Skeletal muscle tissue (tissue), 4 donors: ENCODE results near the gene NAE1. TPM values are rescaled to one million over a fixed set of nuclear protein-coding genes. Genes with fewer than 3 reads are reported as not detected.

ENCODE experiments used
- H3K27ac ChIP-seq: one replicate; pipeline ENCODE4 v1.7.0; 2013; ENCODE audit warnings: mild to moderate bottlenecking, low read depth, low read length, inconsistent platforms
- H3K27me3 ChIP-seq, 3 donors: one replicate each; pipeline ENCODE4 v1.7.0; 2013; ENCODE audit warnings: low read length in 3 of 3; ENCODE audit not compliant: control insufficient read depth in 3 of 3, insufficient read depth in 3 of 3
- H3K36me3 ChIP-seq, 3 donors: one replicate each; pipeline ENCODE4 v1.7.0; 2013; ENCODE audit warnings: low read length in 3 of 3; ENCODE audit not compliant: control insufficient read depth in 3 of 3, insufficient read depth in 3 of 3
- H3K4me1 ChIP-seq, 3 donors: one replicate each; pipeline ENCODE4 v1.7.0; 2013; ENCODE audit warnings: low read length in 3 of 3, mild to moderate bottlenecking in 3 of 3; ENCODE audit not compliant: control insufficient read depth in 3 of 3, insufficient read depth in 3 of 3
- H3K4me3 ChIP-seq, 3 donors: one replicate each; pipeline ENCODE4 v1.7.0; 2013; ENCODE audit warnings: low read length in 3 of 3
- H3K9ac ChIP-seq, 3 donors: one replicate each; pipeline ENCODE4 v1.7.0; 2013; ENCODE audit warnings: low read length in 3 of 3, mild to moderate bottlenecking in 3 of 3, moderate library complexity in 2 of 3, low read depth in 1 of 3
- H3K9me3 ChIP-seq, 3 donors: one replicate each; pipeline ENCODE4 v1.7.0; 2013; ENCODE audit warnings: low read length in 3 of 3; ENCODE audit not compliant: control insufficient read depth in 3 of 3
- total RNA-seq: library from RNA; depleted of rRNA; stranded (reverse); fragments of >200 nt; gene quantifications from one replicate; pipeline ENCODE4 v1.2.3, GENCODE V29; 2014
- donor health status: Osteomylitis.

Gene NAE1
- total RNA-seq, 1 donor from 2014 or later: 32.9 TPM

GRCh38 chr16:66850115-66850815 is 19.5 kb upstream of the NAE1 start:
- no peaks in the 10 kb centered on the region for H3K36me3 ChIP-seq
- H3K27me3 ChIP-seq: peaks cover 8 to 16% (median 15%) of the 10 kb centered on the region in 3 donors
- H3K9me3 ChIP-seq: no peaks in the 10 kb centered on the region
- peaks cover 3 to 9% (median 6%) of the 10 kb centered on the region in 3 donors for H3K4me1 ChIP-seq
- no peak overlapping the region for H3K9ac ChIP-seq
- H3K4me3 ChIP-seq: no peak overlapping the region
- H3K27ac ChIP-seq: no peak overlapping the region

- no peak overlapping the region for H3K9ac ChIP-seq
- no peak overlapping the region for H3K27ac ChIP-seq
- H3K9me3 ChIP-seq: no peaks in the 10 kb centered on the region
- no peaks in the 10 kb centered on the region for H3K36me3 ChIP-seq
- peaks cover 13 to 22% (median 22%) of the 10 kb centered on the region in 3 donors for H3K27me3 ChIP-seq
- H3K4me1 ChIP-seq: peaks cover 7 to 15% (median 11%) of the 10 kb centered on the region in 3 donors
- H3K4me3 ChIP-seq: no peak overlapping the region
Observed at GRCh38 chr16:66849549-66849948, 18.8 kb upstream of the NAE1 start.

GRCh38 chr16:66849021-66849420 is 18.2 kb upstream of the NAE1 start:
- Histone ChIP-seq H3K9ac (no peak overlapping the region), H3K27me3 (peaks cover 18 to 26% (median 26%) of the 10 kb centered on the region in 3 donors), H3K9me3 (no peaks in the 10 kb centered on the region), H3K4me3 (no peak overlapping the region), H3K27ac (no peak overlapping the region), H3K36me3 (no peaks in the 10 kb centered on the region), H3K4me1 (peaks cover 9 to 18% (median 14%) of the 10 kb centered on the region in 3 donors)

DNA sequence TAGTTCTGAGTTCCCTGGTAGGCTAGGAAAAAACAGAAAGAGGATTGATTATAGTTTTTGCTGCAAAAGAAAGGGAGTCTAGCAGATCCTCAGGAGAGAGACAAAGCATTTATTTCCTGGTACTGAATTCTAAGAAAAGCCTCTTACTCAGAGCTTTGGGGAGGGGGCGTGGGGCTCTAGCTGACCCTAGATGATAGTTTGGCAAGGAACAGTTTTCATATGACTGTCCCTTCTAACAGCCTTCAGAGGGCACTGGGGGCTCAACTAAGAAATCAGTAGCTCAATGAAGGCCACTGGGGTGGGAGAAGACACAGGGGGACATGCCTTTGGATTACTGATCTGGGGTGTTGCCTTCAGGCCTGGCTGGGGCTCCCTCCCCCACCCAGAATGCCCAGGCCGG is 17.4 kb upstream of the NAE1 start:
- H3K9me3 ChIP-seq: no peaks in the 10 kb centered on the region
- H3K9ac ChIP-seq: no peak overlapping the region
- peaks cover 9 to 20% (median 14%) of the 10 kb centered on the region in 3 donors for H3K4me1 ChIP-seq
- H3K27ac ChIP-seq: no peak overlapping the region
- H3K4me3 ChIP-seq: no peak overlapping the region
- peaks cover 21 to 33% (median 31%) of the 10 kb centered on the region in 3 donors for H3K27me3 ChIP-seq
- H3K36me3 ChIP-seq: no peaks in the 10 kb centered on the region

DNA sequence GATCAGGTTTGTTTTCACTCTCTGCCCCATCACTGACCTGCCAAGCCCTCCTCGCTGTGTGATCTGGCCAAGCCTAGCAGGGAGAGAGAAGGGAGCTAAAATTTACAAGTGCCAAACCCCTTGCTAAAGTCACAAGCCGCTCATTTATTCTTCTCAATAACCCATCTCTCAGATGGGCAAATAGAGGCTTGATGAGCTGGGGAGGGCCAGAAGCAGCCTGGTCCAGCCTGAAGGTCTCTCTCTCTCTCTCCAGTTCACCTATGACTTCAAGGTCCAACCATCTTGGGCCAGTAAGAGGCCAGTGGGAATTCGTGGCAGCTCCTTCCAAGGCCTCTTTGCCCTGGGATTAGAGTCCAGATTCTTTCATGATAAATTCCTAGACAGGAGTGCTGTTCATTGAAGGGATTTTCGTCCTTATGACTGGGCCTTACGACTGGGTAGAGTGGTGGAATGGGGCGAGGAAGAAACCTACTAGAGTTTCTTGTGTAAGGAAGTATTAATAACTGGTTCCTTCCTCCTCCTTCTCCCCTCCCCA is 16.8 kb upstream of the NAE1 start:
- Histone ChIP-seq H3K27ac (no peak overlapping the region), H3K27me3 (peaks cover 21 to 36% (median 31%) of the 10 kb centered on the region in 3 donors), H3K9ac (no peak overlapping the region)

GRCh38 chr16:66846831-66847230 is 16.1 kb upstream of the NAE1 start:
- no peak overlapping the region for H3K27ac ChIP-seq
- no peak overlapping the region for H3K9ac ChIP-seq
- peaks cover 21 to 36% (median 31%) of the 10 kb centered on the region in 3 donors for H3K27me3 ChIP-seq
- H3K36me3 ChIP-seq: no peaks in the 10 kb centered on the region
- H3K4me3 ChIP-seq: no peak overlapping the region
- peaks cover 9 to 20% (median 14%) of the 10 kb centered on the region in 3 donors for H3K4me1 ChIP-seq
- H3K9me3 ChIP-seq: no peaks in the 10 kb centered on the region

More for the DNA sequence above, 16.8 kb upstream of the NAE1 start:
- Histone ChIP-seq H3K36me3 (no peaks in the 10 kb centered on the region), H3K9me3 (no peaks in the 10 kb centered on the region), H3K4me1 (peaks cover 9 to 20% (median 14%) of the 10 kb centered on the region in 3 donors), H3K4me3 (no peak overlapping the region)

- Histone ChIP-seq H3K36me3 (no peaks in the 10 kb centered on the region), H3K9me3 (no peaks in the 10 kb centered on the region), H3K27ac (no peak overlapping the region), H3K27me3 (peaks cover 21 to 36% (median 31%) of the 10 kb centered on the region in 3 donors), H3K9ac (no peak overlapping the region), H3K4me3 (no peak overlapping the region), H3K4me1 (peaks cover 9 to 20% (median 14%) of the 10 kb centered on the region in 3 donors)
Observed at GRCh38 chr16:66846266-66846665, 15.5 kb upstream of the NAE1 start.

DNA sequence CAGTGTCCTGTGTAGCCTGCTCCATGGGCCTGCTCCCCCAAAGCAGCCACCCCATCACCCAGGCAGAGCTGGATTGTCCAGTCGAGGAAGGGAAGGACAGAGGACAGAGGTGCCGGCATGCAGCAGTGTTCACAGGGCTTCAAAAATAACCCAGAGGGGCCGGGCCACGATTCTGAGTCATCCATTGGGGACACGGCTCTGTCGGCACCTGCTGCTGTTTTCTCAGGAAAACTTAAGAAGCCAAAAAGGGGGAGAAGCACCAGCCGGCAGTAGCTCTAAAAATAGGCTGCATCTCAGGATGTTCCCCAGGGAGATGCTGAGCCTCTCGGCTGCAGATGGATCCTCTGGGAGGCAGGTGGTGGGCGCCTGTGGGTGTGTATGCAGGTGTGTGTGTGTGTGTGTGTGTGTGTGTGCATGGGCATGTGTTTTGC is 15.0 kb upstream of the NAE1 start:
- peaks cover 21 to 36% (median 31%) of the 10 kb centered on the region in 3 donors for H3K27me3 ChIP-seq
- no peak overlapping the region for H3K27ac ChIP-seq
- no peak overlapping the region for H3K9ac ChIP-seq
- peaks cover 9 to 20% (median 14%) of the 10 kb centered on the region in 3 donors for H3K4me1 ChIP-seq
- H3K36me3 ChIP-seq: no peaks in the 10 kb centered on the region
- no peaks in the 10 kb centered on the region for H3K9me3 ChIP-seq
- no peak overlapping the region for H3K4me3 ChIP-seq

GRCh38 chr16:66845080-66845410 is 14.3 kb upstream of the NAE1 start:
- Histone ChIP-seq H3K9me3 (no peaks in the 10 kb centered on the region), H3K36me3 (no peaks in the 10 kb centered on the region), H3K9ac (peak overlapping the region in 1 of 3 donors; percentile 57), H3K27ac (no peak overlapping the region), H3K27me3 (peaks cover 21 to 36% (median 31%) of the 10 kb centered on the region in 3 donors), H3K4me3 (peak overlapping the region; percentile 51 to 61 (median 57)), H3K4me1 (peaks cover 9 to 20% (median 14%) of the 10 kb centered on the region in 3 donors)
